Mesothelial cell of epicardium (in vitro differentiated cells): ENCODE data around the gene XRCC1. TPM values are rescaled to one million over a fixed set of nuclear protein-coding genes. Genes with fewer than 3 reads are reported as not detected.
A peak's percentile ranks its signal among the peaks of the same experiment; 100 is the strongest.

Experiments
- DNase-seq, 2 experiments: peaks; one replicate each; pipeline ENCODE4 v3.0.0; 2021; ENCODE audit warnings: low spot score in 2 of 2; ENCODE audit not compliant: unreplicated experiment in 2 of 2
- H3K27ac Mint-ChIP-seq: 2 replicates; pipeline ENCODE4 v1.8.0; 2021; ENCODE audit warnings: mixed read lengths
- H3K27me3 Mint-ChIP-seq: 2 replicates; pipeline ENCODE4 v1.8.0; 2021; ENCODE audit warnings: low read depth, mixed read lengths
- H3K36me3 Mint-ChIP-seq: 2 replicates; pipeline ENCODE4 v1.8.0; 2021; ENCODE audit warnings: mixed read lengths
- H3K4me1 Mint-ChIP-seq: 2 replicates; pipeline ENCODE4 v1.8.0; 2021; ENCODE audit warnings: mixed read lengths
- H3K4me3 Mint-ChIP-seq: 2 replicates; pipeline ENCODE4 v1.8.0; 2021; ENCODE audit warnings: mild to moderate bottlenecking, moderate library complexity, mixed read lengths
- H3K9me3 Mint-ChIP-seq: 2 replicates; pipeline ENCODE4 v1.8.0; 2021; ENCODE audit warnings: mixed read lengths
- total RNA-seq: library from RNA; stranded (reverse); gene quantifications from 3 replicates; pipeline ENCODE4 v1.2.1, GENCODE V29; 2021
- TF ChIP-seq, protein P1 (sequence below): fragments of 200-600 bp; sonication (generic); IDR thresholded peaks from one replicate; pipeline ENCODE4 v1.5.0; 2021; ENCODE audit warnings: antibody characterized with exemption; ENCODE audit not compliant: unreplicated experiment

Gene XRCC1
- total RNA-seq, 1 donor from 2014 or later, result 56.1 TPM

- H3K27ac Mint-ChIP-seq, result no peak overlapping the region
- peaks cover 15% of the 10 kb centered on the region for H3K4me1 Mint-ChIP-seq
- DNase-seq, result no peak
- peaks cover 21% of the 10 kb centered on the region for H3K36me3 Mint-ChIP-seq
- TF ChIP-seq, protein P1, sequence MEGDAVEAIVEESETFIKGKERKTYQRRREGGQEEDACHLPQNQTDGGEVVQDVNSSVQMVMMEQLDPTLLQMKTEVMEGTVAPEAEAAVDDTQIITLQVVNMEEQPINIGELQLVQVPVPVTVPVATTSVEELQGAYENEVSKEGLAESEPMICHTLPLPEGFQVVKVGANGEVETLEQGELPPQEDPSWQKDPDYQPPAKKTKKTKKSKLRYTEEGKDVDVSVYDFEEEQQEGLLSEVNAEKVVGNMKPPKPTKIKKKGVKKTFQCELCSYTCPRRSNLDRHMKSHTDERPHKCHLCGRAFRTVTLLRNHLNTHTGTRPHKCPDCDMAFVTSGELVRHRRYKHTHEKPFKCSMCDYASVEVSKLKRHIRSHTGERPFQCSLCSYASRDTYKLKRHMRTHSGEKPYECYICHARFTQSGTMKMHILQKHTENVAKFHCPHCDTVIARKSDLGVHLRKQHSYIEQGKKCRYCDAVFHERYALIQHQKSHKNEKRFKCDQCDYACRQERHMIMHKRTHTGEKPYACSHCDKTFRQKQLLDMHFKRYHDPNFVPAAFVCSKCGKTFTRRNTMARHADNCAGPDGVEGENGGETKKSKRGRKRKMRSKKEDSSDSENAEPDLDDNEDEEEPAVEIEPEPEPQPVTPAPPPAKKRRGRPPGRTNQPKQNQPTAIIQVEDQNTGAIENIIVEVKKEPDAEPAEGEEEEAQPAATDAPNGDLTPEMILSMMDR, result no peak
- no peaks in the 10 kb centered on the region for H3K9me3 Mint-ChIP-seq
- no peaks in the 10 kb centered on the region for H3K27me3 Mint-ChIP-seq
- no peak overlapping the region for H3K4me3 Mint-ChIP-seq
These were observed 68.7 kb downstream of the XRCC1 start for GRCh38 chr19:43506629-43507028.

DNA sequence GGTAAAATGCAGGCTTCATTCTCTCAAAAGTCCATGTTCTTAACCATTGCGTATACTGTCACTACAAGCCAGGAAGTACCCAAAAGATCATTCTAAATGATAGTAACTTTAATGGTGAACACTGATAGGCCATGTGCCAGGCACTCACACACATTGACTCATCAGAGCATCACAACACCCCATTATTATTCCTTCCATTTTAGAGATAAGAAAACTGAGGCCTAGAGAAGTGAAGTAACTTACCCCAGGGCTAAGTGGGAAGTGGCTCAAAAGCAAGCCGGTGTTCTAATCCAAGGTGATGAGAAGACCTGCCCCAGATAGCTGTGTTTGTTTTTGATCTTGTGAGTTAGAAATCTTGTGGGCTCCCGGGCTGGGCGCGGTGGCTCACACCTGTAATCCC, 69.4 kb downstream of the XRCC1 start:
- no peaks in the 10 kb centered on the region for H3K27me3 Mint-ChIP-seq
- H3K4me1 Mint-ChIP-seq, result peaks cover 15% of the 10 kb centered on the region
- H3K27ac Mint-ChIP-seq, result peak overlapping the region; percentile 25
- TF ChIP-seq, protein P1, result no peak
- H3K9me3 Mint-ChIP-seq, result no peaks in the 10 kb centered on the region
- no peak overlapping the region for H3K4me3 Mint-ChIP-seq
- DNase-seq, result no peak
- peaks cover 16% of the 10 kb centered on the region for H3K36me3 Mint-ChIP-seq

- DNase-seq, result no peak
- H3K9me3 Mint-ChIP-seq, result no peaks in the 10 kb centered on the region
- H3K27me3 Mint-ChIP-seq, result no peaks in the 10 kb centered on the region
- peaks cover 17% of the 10 kb centered on the region for H3K4me1 Mint-ChIP-seq
- H3K36me3 Mint-ChIP-seq, result peaks cover 14% of the 10 kb centered on the region
- H3K4me3 Mint-ChIP-seq, result peak overlapping the region; percentile 52
- H3K27ac Mint-ChIP-seq, result peak overlapping the region; percentile 37
- TF ChIP-seq, protein P1, result no peak
These were observed 70.2 kb downstream of the XRCC1 start for GRCh38 chr19:43505186-43505456.

DNA sequence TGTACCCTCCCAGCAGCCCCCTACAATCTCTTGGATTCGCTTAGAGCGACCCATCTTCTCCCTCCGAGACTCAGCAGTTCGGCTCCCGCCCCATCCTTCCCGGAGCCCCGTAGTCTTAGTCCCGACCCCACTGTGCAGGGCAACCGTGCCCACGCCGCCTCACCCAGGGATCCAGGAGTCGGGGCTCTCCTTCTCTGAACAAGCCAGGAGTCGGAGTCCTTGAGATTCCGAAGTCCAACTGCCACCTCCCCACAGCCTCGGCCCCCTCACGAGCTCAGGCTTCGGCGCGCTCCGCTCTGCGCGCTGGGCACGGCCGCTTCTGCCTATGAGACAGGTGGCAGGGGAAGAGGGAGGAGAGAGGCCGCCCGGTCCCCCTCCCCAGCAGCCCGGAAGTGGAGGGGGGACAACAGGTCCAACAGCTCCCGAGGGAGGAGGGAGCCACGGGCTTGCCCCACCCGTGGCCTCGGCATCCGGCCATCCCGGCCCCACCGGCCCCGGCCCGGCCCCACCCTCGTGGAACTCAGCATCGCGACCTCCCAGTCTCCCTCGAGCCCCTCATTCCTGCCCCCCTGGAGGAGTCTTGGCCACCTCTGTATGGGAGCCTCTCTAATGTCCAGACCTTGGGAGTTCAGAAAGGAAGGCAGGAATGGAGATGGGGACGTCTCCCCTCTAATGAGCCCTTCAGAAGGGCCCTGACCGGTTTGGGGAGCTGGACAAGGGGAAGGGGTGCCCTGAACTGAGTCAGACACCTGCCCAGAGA, 70.7 kb downstream of the XRCC1 start, which contains the start of gene PHLDB3:
Gene PHLDB3 (minus strand): TSS at position 321 of the 760 bp plus-strand sequence. CDS start 628 bp downstream, outside the sequence.
- H3K4me1 Mint-ChIP-seq, result peaks cover 17% of the 10 kb centered on the region
- H3K36me3 Mint-ChIP-seq, result peaks cover 10% of the 10 kb centered on the region
- H3K27me3 Mint-ChIP-seq, result no peaks in the 10 kb centered on the region
- TF ChIP-seq, protein P1, result no peak
- no peaks in the 10 kb centered on the region for H3K9me3 Mint-ChIP-seq
- H3K4me3 Mint-ChIP-seq, result peak within 1 kb of the TSS; percentile 84
- peak in 1 of 2 experiments; percentile 61 for DNase-seq
- H3K27ac Mint-ChIP-seq, result peak within 1 kb of the TSS; percentile 96

- H3K9me3 Mint-ChIP-seq, result no peaks in the 10 kb centered on the region
- peak overlapping the region; percentile 96 for H3K27ac Mint-ChIP-seq
- TF ChIP-seq, protein P1, result no peak
- no peaks in the 10 kb centered on the region for H3K27me3 Mint-ChIP-seq
- H3K36me3 Mint-ChIP-seq, result peaks cover 10% of the 10 kb centered on the region
- DNase-seq, result peak; percentile 97
- H3K4me1 Mint-ChIP-seq, result peaks cover 17% of the 10 kb centered on the region
- peak overlapping the region; percentile 84 for H3K4me3 Mint-ChIP-seq
These were observed 71.6 kb downstream of the XRCC1 start for GRCh38 chr19:43503501-43504425.
